Endothelial cell (in vitro differentiated cells): ENCODE data around the gene MAP1S. TPM values are rescaled to one million over a fixed set of nuclear protein-coding genes. Genes with fewer than 3 reads are reported as not detected.

Experiments used
- DNase-seq: peaks from one replicate; pipeline ENCODE4 v3.0.0; 2021; ENCODE audit warnings: low spot score
- H3K27ac Mint-ChIP-seq: one replicate; pipeline ENCODE4 v1.8.0; 2021; ENCODE audit warnings: mixed read lengths, inconsistent platforms; ENCODE audit not compliant: unreplicated experiment
- H3K27me3 Mint-ChIP-seq: one replicate; pipeline ENCODE4 v1.8.0; 2021; ENCODE audit warnings: mild to moderate bottlenecking, moderate library complexity, mixed read lengths, inconsistent platforms; ENCODE audit not compliant: unreplicated experiment
- H3K36me3 Mint-ChIP-seq: one replicate; pipeline ENCODE4 v1.8.0; 2021; ENCODE audit warnings: mild to moderate bottlenecking, low read depth, mixed read lengths, inconsistent platforms; ENCODE audit not compliant: unreplicated experiment
- H3K4me1 Mint-ChIP-seq: one replicate; pipeline ENCODE4 v1.8.0; 2021; ENCODE audit warnings: mild to moderate bottlenecking, mixed read lengths, inconsistent platforms; ENCODE audit not compliant: unreplicated experiment
- H3K4me3 Mint-ChIP-seq: one replicate; pipeline ENCODE4 v1.8.0; 2021; ENCODE audit warnings: mild to moderate bottlenecking, mixed read lengths, inconsistent platforms; ENCODE audit not compliant: unreplicated experiment
- H3K9me3 Mint-ChIP-seq: one replicate; pipeline ENCODE4 v1.8.0; 2021; ENCODE audit warnings: mixed read lengths, inconsistent platforms; ENCODE audit not compliant: unreplicated experiment
- CTCF ChIP-seq: fragments of 200-600 bp; sonication (generic); IDR thresholded peaks from one replicate; pipeline ENCODE4 v1.5.0; 2021; ENCODE audit warnings: antibody characterized with exemption; ENCODE audit not compliant: unreplicated experiment
- total RNA-seq: library from RNA; stranded (reverse); fragmentation: NEBNext Ultra II Directional; extraction: Animal tissue kit (Norgen Biotek cat#: 25700); gene quantifications from one replicate; pipeline ENCODE4 v1.2.1, GENCODE V29; 2021; ENCODE audit not compliant: unreplicated experiment

MAP1S gene
- total RNA-seq, 1 donor from 2014 or later = 173 TPM

DNA sequence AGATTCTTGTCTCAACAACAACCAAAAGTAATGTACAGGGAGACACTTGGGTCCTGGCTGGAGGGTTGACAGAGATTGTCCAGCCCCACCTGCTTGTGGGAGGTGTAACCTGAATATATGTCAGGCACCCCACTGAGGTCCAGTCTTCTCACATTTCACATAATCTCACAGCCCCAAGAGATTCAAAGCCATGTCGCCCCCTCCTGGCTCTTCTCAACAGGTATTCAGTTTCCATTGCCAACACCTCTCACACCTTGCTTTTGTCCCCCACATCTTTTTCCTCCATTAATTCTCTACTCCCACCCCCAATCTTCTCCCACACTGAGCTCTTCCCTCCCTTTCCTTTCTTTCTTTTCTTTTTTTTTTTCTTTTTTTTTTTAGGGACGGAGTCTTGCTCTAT is 42.3 kb upstream of the MAP1S start:
- Mint-ChIP-seq H3K27me3 (peaks cover 11% of the 10 kb centered on the region), H3K9me3 (no peaks in the 10 kb centered on the region), H3K36me3 (no peaks in the 10 kb centered on the region), H3K4me1 (no peaks in the 10 kb centered on the region), H3K27ac (no peak overlapping the region), H3K4me3 (no peak overlapping the region)
- no peak for TF ChIP-seq CTCF
- no peak for DNase-seq

DNA sequence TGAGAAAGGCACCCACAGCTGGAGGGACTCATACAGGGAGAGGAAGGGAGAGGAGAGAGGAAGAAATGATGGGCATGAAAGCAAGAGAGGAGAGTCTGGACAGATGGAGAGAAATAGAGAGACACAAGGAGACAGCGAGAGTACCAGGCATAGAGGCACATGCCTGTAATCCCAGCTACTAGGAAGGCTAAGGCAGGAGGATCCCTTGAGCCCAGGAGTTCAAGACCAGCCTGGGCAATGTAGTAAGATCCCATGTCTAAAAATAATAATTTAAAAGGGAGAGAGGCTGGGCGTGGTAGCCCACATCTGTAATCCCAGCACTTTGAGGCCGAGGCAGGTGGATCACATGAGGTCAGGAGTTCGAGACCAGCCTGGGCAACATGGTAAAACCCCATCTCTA is 40.4 kb upstream of the MAP1S start:
- DNase-seq = no peak
- Mint-ChIP-seq H3K36me3 (no peaks in the 10 kb centered on the region), H3K27ac (no peak overlapping the region), H3K9me3 (no peaks in the 10 kb centered on the region), H3K4me1 (no peaks in the 10 kb centered on the region), H3K27me3 (peaks cover 11% of the 10 kb centered on the region), H3K4me3 (no peak overlapping the region)
- no peak for TF ChIP-seq CTCF

- peaks cover 13% of the 10 kb centered on the region for H3K27me3 Mint-ChIP-seq
Measured at GRCh38 chr19:17679526-17680229, 39.6 kb upstream of the MAP1S start.

DNA sequence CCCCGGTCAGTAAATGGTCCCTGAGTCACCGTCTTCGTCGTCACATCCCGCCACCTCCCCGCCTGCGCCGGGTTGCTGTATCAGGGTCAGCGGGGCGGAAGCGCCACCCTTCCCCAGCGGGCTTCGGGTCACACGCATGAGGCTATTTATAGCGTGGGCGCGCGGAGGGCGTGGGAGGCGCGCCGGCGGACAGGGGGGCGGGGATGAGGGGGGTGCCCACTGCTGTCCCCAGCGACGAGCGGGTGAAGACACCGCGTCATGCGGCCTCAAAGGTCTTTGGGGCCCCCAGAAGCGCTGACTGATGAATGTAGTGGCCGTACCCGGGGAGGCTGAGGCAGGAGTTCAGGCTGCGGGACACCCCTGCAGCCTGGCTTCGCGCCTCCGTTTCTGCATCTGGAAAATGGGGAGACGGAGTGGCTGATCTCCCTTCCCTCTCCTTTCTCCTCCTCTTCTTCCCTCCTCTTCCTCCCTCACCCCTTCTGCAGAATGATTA is 39.0 kb upstream of the MAP1S start:
- Mint-ChIP-seq H3K27me3 (peaks cover 14% of the 10 kb centered on the region), H3K4me1 (no peaks in the 10 kb centered on the region), H3K4me3 (no peak overlapping the region), H3K27ac (no peak overlapping the region), H3K9me3 (no peaks in the 10 kb centered on the region), H3K36me3 (no peaks in the 10 kb centered on the region)
- TF ChIP-seq CTCF = no peak
- peak; percentile 31 for DNase-seq

More at GRCh38 chr19:17679526-17680229, 39.6 kb upstream of the MAP1S start:
- no peaks in the 10 kb centered on the region for H3K4me1 Mint-ChIP-seq
- H3K36me3 Mint-ChIP-seq = no peaks in the 10 kb centered on the region
- TF ChIP-seq CTCF = no peak
- H3K27ac Mint-ChIP-seq = peak overlapping the region; percentile 52
- no peak overlapping the region for H3K4me3 Mint-ChIP-seq
- DNase-seq = no peak
- no peaks in the 10 kb centered on the region for H3K9me3 Mint-ChIP-seq

DNA sequence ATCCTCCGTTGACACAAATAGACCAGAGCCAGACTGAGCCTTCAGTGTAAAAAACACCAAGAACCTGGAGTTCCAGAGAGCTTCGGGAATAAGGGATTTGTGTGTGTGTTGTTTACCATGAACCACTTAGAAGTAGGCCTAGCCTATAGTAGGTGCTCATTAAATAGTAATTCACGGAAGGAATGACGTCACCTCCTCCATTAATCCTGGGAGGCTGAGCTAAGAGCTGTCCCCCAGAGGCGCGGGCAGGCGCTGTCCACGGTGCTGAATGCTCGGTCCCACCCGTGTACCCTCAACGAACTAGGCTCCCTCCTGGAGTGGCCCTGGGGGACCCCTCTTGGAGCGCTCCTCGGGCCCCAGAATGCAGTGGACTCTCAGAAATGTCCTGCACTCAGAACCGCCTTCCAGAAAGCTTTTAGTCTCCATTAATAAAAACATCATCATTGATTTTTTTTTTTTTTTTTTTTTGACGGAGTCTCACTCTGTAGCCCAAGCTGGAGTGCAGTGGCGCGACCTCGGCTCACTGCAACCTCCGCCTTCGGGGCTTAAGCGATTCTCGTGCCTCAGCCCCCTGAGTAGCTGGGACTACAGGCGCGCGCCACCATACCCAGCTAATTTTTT is 37.7 kb upstream of the MAP1S start:
- Mint-ChIP-seq H3K36me3 (no peaks in the 10 kb centered on the region), H3K27ac (no peak overlapping the region), H3K27me3 (peaks cover 12% of the 10 kb centered on the region), H3K9me3 (no peaks in the 10 kb centered on the region), H3K4me1 (peaks cover 5% of the 10 kb centered on the region), H3K4me3 (no peak overlapping the region)
- peak; percentile 65 for DNase-seq
- no peak for TF ChIP-seq CTCF
